COLO668 (cell line): ENCODE data around the gene EPHA2.
"Not testable (repeated sequence)": the region's sequence is repeated elsewhere in the genome, so short reads cannot be mapped to it uniquely, and the experiment has no call there.

Experiments used
- DNase-seq: peaks from one replicate; lab custom pipeline; 2025; ENCODE audit not compliant: unreplicated experiment; lab: John Stamatoyannopoulos, UW

The EPHA2 gene

GRCh38 chr1:16168622-16169360 is 12.9 kb upstream of the EPHA2 start:
- DNase-seq, result no peak

GRCh38 chr1:16168144-16168495 is 12.3 kb upstream of the EPHA2 start:
- DNase-seq, result not testable (repeated sequence)

- peak; percentile 42 for DNase-seq
These were observed 11.7 kb upstream of the EPHA2 start for GRCh38 chr1:16167331-16168143.

GRCh38 chr1:16166117-16166516 is 10.2 kb upstream of the EPHA2 start:
- no peak for DNase-seq

- peak; percentile 41 for DNase-seq
These were observed 9.7 kb upstream of the EPHA2 start for GRCh38 chr1:16165548-16165947.

- DNase-seq, result no peak
These were observed 9.2 kb upstream of the EPHA2 start for GRCh38 chr1:16165073-16165364.

- peak; percentile 87 for DNase-seq
These were observed 8.6 kb upstream of the EPHA2 start for GRCh38 chr1:16164213-16165072.

GRCh38 chr1:16163608-16164212 is 7.8 kb upstream of the EPHA2 start:
- not testable (repeated sequence) for DNase-seq

GRCh38 chr1:16162163-16162822 is 6.4 kb upstream of the EPHA2 start:
- no peak for DNase-seq

- no peak for DNase-seq
These were observed 5.8 kb upstream of the EPHA2 start for GRCh38 chr1:16161717-16162116.

GRCh38 chr1:16158993-16159831 is 3.3 kb upstream of the EPHA2 start:
- DNase-seq, result no peak

- no peak for DNase-seq
These were observed 2.2 kb upstream of the EPHA2 start for GRCh38 chr1:16158025-16158424.

GRCh38 chr1:16156848-16157495 is 1.1 kb upstream of the EPHA2 start:
- no peak for DNase-seq

- DNase-seq, result no peak
These were observed 1.7 kb downstream of the EPHA2 start for GRCh38 chr1:16153999-16154673.

GRCh38 chr1:16153096-16153998 is 2.5 kb downstream of the EPHA2 start:
- DNase-seq, result no peak

GRCh38 chr1:16152481-16153087 is 3.3 kb downstream of the EPHA2 start:
- DNase-seq, result no peak

- DNase-seq, result no peak
These were observed 3.9 kb downstream of the EPHA2 start for GRCh38 chr1:16151995-16152384.
